SK-MEL-5 (cell line): ENCODE measurements around the gene HELZ2. TPM values are rescaled to one million over a fixed set of nuclear protein-coding genes. Genes with fewer than 3 reads are reported as not detected.

Experiments
- DNase-seq: peaks from one replicate; pipeline ENCODE4 v3.0.0-alpha.2; 2016; ENCODE audit warnings: low read depth, low spot score
- in situ Hi-C: cut with HindIII; loops from 2 replicates; pipeline ENCODE4 v1.10.0; 2016; ENCODE audit warnings: low sequenced_read_pairs, high pct_unique_total_duplicates, low pct_unique_long_range_greater_than_20kb
- total RNA-seq: library from RNA; depleted of rRNA; stranded (reverse); fragments of >200 nt; shearing (Covaris generic); gene quantifications from 2 replicates; pipeline ENCODE4 v1.2.3, GENCODE V29; 2014

Gene HELZ2
- total RNA-seq, 1 experiment from 2014 or later = 21.7 TPM

GRCh38 chr20:63568986-63569949, 4.8 kb downstream of the HELZ2 start:
- DNase-seq = no peak
- in situ Hi-C loops = no loop called here

GRCh38 chr20:63568170-63568981, 5.7 kb downstream of the HELZ2 start:
- no peak for DNase-seq
- in situ Hi-C loops = no loop called here

GRCh38 chr20:63567386-63568169, 6.5 kb downstream of the HELZ2 start:
- no peak for DNase-seq
- in situ Hi-C loops = no loop called here

- in situ Hi-C loops = no loop called here
- DNase-seq = no peak
Measured at GRCh38 chr20:63567136-63567385, 7.0 kb downstream of the HELZ2 start.

DNA sequence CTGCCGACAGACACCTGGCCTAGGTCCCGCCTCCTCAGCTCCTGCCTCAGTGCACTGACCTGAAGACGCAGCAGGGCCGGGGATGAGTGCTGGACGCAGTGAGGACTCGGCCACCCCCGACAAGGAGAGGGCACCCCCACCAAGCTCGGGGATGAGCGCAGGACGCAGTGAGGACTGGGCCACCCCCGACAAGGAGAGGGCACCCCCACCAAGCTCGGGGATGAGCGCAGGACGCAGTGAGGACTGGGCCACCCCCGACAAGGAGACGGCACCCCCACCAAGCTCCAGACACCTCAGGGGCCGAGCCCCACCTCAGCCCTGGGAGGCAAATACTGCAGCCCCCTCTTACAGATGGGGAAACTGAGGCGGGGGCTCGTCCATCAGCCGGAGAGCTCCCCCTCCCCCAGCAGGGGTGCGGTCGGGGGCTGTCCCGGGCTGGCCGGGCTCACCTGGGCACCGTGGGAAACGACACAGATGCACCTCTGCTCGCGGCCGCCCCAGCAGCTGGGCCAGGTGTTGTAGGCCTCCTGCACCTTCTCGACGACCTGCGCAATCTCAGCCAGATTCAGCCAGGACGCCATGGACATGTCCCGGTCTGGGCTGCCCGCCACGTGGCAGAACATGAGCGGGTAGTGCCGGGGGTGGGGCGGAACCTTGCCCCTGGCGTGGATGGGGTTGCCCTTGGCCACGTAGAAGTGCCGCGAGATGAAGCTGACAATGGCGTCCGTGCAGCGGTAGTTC, 7.5 kb downstream of the HELZ2 start:
- in situ Hi-C loops = no loop called here
- no peak for DNase-seq

GRCh38 chr20:63565699-63566335, 8.2 kb downstream of the HELZ2 start:
- no peak for DNase-seq
- in situ Hi-C loops = no loop called here

- in situ Hi-C loops = no loop called here
- DNase-seq = no peak
Measured at GRCh38 chr20:63565021-63565698, 8.9 kb downstream of the HELZ2 start.

- DNase-seq = no peak
- in situ Hi-C loops = no loop called here
Measured at GRCh38 chr20:63564036-63564810, 9.8 kb downstream of the HELZ2 start.

DNA sequence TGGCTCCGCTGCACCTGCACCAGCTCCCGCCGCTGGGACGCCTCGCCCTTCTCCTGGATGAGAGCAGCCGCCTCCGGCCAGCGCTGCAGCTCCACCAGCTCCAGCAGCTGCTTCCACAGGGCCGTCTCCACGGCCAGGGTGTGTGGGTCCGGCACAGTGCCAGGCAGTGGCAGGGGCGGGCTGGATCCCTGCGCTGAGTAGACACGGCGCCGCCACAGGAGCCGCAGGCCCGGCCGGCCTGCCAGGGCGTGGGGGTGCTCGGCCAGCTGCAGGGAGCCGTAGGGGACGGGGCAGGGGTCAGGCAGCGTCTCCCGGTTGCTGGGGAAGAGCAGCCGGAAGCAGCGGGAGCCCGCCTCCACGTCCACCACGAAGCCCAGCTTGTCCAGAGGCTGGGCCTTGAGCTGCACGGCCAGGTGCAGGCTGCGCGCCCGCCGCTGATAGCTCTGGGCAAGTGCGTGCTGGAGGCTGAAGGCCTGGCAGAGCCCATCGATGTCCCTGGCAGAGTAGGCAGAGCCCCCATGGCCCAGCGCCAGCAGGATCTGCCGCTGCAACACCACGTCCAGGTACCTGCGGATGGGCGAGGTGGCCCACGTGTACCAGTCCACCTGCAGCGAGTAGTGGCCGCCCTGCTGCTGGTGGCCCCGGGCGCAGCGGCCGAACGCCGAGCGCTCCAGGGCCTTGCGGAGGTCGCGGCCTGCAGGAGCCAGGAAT, 10.7 kb downstream of the HELZ2 start:
- no peak for DNase-seq
- in situ Hi-C loops = no loop called here

GRCh38 chr20:63562461-63563224, 11.4 kb downstream of the HELZ2 start:
- no peak for DNase-seq
- in situ Hi-C loops = no loop called here

- in situ Hi-C loops = no loop called here
Measured at GRCh38 chr20:63561624-63562396, 12.2 kb downstream of the HELZ2 start.

GRCh38 chr20:63560856-63561609, 13.0 kb downstream of the HELZ2 start:
- in situ Hi-C loops = no loop called here

More at GRCh38 chr20:63561624-63562396, 12.2 kb downstream of the HELZ2 start:
- no peak for DNase-seq

DNA sequence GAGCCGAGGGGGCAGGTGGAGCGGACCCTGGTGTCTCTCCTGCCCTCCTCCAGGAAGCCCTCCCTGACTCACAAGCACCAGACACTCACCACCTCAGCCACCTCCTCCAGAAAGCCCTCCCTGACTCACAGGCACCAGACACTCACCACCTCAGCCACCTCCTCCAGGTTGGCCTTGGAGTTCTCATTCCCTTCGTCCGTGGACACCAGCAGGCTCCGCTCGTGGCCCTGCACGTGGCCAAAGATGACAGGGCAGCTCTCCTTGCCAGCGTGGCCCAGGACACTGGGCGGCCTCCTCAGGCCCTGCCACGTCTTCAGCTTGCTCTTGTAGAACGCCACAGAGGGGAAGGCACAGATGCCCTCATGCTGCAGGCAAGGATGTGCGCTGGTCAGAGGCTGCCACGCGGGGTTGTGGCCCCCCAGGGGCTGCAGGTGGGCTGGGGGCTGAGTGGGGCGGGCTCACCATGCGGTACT, 13.7 kb downstream of the HELZ2 start:
- DNase-seq = no peak
- in situ Hi-C loops = no loop called here

More at GRCh38 chr20:63560856-63561609, 13.0 kb downstream of the HELZ2 start:
- no peak for DNase-seq
